Adrenal gland (tissue), 5 donors: ENCODE measurements around the gene ATP9A.
A peak's percentile ranks its signal among the peaks of the same experiment; 100 is the strongest.

Experiments
- POLR2A ChIP-seq, 2 donors: fragments of 450-650 bp; IDR thresholded peaks; one replicate each; pipeline ENCODE4 v1.6.1; 2017; ENCODE audit warnings: antibody characterized with exemption in 2 of 2, mild to moderate bottlenecking in 2 of 2, moderate library complexity in 1 of 2
- TF ChIP-seq, protein P1 (sequence below), 6 experiments: fragments of 450-650 bp in 4 of 6; fragments of 200-600 bp in 2 of 6; sonication (generic) in 1 of 6; IDR thresholded peaks; 1 replicate in 5 of 6; 2 replicates in 1 of 6; pipeline versions ENCODE4 v1.5.1 to v1.8.0; 2016 to 2021; ENCODE audit warnings: antibody characterized with exemption in 6 of 6, mild to moderate bottlenecking in 2 of 6, moderate library complexity in 1 of 6
- donor health status: DM: no; HTN: no; CAD: no.

DNA sequence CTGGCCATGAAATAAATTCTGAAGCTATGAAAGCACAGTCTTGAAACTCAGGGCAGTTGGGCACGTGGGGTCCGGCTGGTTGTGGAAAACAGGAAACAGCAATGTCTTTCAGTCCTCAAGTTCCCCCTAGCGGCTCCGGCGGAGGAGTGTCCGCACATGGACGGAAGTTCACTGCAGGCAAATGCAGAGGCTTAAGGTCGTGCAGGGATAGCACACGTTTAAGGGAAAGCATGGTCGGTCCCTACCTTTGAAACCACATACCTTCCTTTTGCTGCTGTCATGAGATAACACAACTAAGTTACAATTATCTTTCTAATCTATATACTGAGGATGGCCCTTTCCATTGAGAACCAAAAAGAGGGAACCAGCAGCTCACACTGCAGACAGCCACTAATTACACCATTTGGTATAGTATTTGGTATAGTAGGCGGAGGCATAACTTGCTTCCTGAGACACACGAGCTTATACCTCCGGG lies 173.1 kb downstream of the ATP9A start:
- TF ChIP-seq, protein P1, sequence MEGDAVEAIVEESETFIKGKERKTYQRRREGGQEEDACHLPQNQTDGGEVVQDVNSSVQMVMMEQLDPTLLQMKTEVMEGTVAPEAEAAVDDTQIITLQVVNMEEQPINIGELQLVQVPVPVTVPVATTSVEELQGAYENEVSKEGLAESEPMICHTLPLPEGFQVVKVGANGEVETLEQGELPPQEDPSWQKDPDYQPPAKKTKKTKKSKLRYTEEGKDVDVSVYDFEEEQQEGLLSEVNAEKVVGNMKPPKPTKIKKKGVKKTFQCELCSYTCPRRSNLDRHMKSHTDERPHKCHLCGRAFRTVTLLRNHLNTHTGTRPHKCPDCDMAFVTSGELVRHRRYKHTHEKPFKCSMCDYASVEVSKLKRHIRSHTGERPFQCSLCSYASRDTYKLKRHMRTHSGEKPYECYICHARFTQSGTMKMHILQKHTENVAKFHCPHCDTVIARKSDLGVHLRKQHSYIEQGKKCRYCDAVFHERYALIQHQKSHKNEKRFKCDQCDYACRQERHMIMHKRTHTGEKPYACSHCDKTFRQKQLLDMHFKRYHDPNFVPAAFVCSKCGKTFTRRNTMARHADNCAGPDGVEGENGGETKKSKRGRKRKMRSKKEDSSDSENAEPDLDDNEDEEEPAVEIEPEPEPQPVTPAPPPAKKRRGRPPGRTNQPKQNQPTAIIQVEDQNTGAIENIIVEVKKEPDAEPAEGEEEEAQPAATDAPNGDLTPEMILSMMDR (IDR thresholded peaks at IDR 0.05): peak; percentile 65 to 92 (median 90)
- TF ChIP-seq POLR2A (IDR thresholded peaks at IDR 0.05): no peak
